Lower leg skin (tissue), 3 donors: ENCODE results near the gene SSPN.

Source experiments
- CTCF ChIP-seq, 3 donors: fragments of 450-650 bp; IDR thresholded peaks; one replicate each; pipeline ENCODE4 v1.5.1; 2016; ENCODE audit warnings: antibody characterized with exemption in 3 of 3, mild to moderate bottlenecking in 3 of 3, moderate library complexity in 2 of 3
- POLR2A ChIP-seq, 2 donors: fragments of 450-650 bp; IDR thresholded peaks; one replicate each; pipeline ENCODE4 v1.6.1; 2016 to 2017; ENCODE audit warnings: antibody characterized with exemption in 2 of 2, mild to moderate bottlenecking in 1 of 2, moderate library complexity in 1 of 2

GRCh38 chr12:26266881-26267280 lies 71.5 kb downstream of the SSPN start:
- TF ChIP-seq CTCF (IDR thresholded peaks at IDR 0.05), result no peak
- no peak for TF ChIP-seq POLR2A (IDR thresholded peaks at IDR 0.05)
